Left lung (tissue), 10 donors: ENCODE results near the gene EDN3. TPM values are rescaled to one million over a fixed set of nuclear protein-coding genes. Genes with fewer than 3 reads are reported as not detected.

Source experiments
- ATAC-seq: fragments of 200-7000 bp; cut with Tn5 transposase; one replicate; pipeline ENCODE4 v1.9.1; 2020; ENCODE audit warnings: moderate library complexity
- DNase-seq, 4 donors: peaks; one replicate each; pipeline ENCODE4 v3.0.0-alpha.2; 2013 to 2020
- H3K27ac ChIP-seq, 2 donors: fragments of 200-600 bp; sonication (generic) in 1 of 2; one replicate each; pipeline versions ENCODE4 v1.5.0 to v1.8.0; 2020 to 2021
- H3K27me3 ChIP-seq, 2 donors: fragments of 200-600 bp; sonication (generic) in 1 of 2; one replicate each; pipeline versions ENCODE4 v1.5.0 to v1.8.0; 2020 to 2021
- H3K36me3 ChIP-seq, 2 donors: fragments of 200-600 bp; sonication (generic) in 1 of 2; one replicate each; pipeline versions ENCODE4 v1.5.0 to v1.8.0; 2020 to 2021
- H3K4me1 ChIP-seq, 2 donors: fragments of 200-600 bp; one replicate each; pipeline ENCODE4 v1.8.0; 2021
- H3K4me3 ChIP-seq, 2 donors: fragments of 200-600 bp; sonication (generic) in 1 of 2; one replicate each; pipeline versions ENCODE4 v1.5.0 to v1.8.0; 2020 to 2021; ENCODE audit warnings: mild to moderate bottlenecking in 1 of 2
- H3K9me3 ChIP-seq, 2 donors: fragments of 200-600 bp; sonication (generic) in 1 of 2; one replicate each; pipeline versions ENCODE4 v1.5.0 to v1.8.0; 2020 to 2021
- intact Hi-C, 2 donors: fragments of 100-400 bp; cut with DNase I; formaldehyde crosslinking; loops; one replicate each; pipeline versions ENCODE4 v1.11.2 to v1.14.2; 2022
- polyA plus RNA-seq, 6 donors: library from polyadenylated mRNA; unstranded; fragments of 120-200 nt; gene quantifications; one replicate each; pipeline ENCODE4 v1.2.1, GENCODE V29; 2013; ENCODE audit not compliant: insufficient read length in 6 of 6
- total RNA-seq, 2 donors: library from RNA; stranded (reverse); fragmentation: NEBNext Ultra II Directional; extraction: Animal tissue kit (Norgen Biotek cat#: 25700); gene quantifications; one replicate each; pipeline ENCODE4 v1.2.1, GENCODE V29; 2021
- TF ChIP-seq, protein P1 (sequence below), 2 donors: fragments of 200-600 bp; sonication (generic) in 1 of 2; IDR thresholded peaks; one replicate each; pipeline versions ENCODE4 v1.5.0 to v1.8.0; 2021; ENCODE audit warnings: antibody characterized with exemption in 2 of 2
- donor health status: DM: no; HTN: yes; CAD: no.
- donor health status: DM: no; HTN: no; CAD: no.

The EDN3 gene
- total and polyA plus RNA-seq, 8 donors, result 8.2 to 27.0 (median 19.1) TPM; not detected in 2

DNA sequence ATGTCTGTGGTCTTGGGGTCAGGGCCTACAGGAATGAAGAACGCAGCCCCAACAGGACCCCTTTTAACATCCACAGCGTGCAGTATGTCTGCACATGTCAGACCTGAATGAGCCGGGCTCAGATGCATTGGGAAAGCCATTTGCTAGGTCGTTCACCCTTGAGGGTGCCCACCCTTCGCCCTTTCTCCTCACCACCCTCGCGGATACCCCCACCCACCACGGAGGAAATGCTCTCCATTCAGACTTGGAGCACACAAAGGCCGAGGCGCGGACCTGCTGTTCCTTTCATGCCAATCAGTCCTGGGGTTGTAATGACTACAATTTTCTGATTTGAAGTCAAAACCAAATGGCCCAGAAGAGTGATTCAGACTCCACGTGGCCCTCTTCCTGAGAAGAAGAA, 62.7 kb downstream of the EDN3 start:
- TF ChIP-seq, protein P1, sequence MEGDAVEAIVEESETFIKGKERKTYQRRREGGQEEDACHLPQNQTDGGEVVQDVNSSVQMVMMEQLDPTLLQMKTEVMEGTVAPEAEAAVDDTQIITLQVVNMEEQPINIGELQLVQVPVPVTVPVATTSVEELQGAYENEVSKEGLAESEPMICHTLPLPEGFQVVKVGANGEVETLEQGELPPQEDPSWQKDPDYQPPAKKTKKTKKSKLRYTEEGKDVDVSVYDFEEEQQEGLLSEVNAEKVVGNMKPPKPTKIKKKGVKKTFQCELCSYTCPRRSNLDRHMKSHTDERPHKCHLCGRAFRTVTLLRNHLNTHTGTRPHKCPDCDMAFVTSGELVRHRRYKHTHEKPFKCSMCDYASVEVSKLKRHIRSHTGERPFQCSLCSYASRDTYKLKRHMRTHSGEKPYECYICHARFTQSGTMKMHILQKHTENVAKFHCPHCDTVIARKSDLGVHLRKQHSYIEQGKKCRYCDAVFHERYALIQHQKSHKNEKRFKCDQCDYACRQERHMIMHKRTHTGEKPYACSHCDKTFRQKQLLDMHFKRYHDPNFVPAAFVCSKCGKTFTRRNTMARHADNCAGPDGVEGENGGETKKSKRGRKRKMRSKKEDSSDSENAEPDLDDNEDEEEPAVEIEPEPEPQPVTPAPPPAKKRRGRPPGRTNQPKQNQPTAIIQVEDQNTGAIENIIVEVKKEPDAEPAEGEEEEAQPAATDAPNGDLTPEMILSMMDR (IDR thresholded peaks at IDR 0.05), result no peak
- Histone ChIP-seq H3K36me3 (no peaks in the 10 kb centered on the region), H3K9me3 (no peaks in the 10 kb centered on the region), H3K27ac (no peak overlapping the region), H3K4me3 (no peak overlapping the region), H3K27me3 (peaks cover 0 to 5% of the 10 kb centered on the region in 2 donors), H3K4me1 (no peaks in the 10 kb centered on the region)
- no peak for DNase-seq
- intact Hi-C loops, result no loop called here
- no peak for ATAC-seq

DNA sequence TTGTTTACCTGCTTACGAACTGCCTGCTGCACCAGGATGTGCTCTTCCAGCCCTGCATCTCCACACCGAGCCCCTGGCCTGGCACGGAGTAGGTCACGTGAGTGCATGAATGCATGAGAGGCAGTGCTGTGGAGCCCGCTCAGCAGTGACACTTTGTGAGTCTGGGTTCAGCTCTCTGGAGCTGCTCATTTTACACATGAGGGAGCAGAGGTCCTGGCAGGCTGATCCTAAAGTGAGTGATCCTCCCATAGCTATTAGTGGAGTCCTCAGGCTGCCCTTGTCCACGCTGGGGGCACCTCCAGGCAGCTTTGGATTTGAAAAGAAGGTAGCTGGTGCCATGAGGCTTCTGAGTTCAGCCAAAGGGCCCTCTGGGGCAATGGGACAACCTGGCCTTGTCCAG, 64.2 kb downstream of the EDN3 start:
- Histone ChIP-seq H3K4me3 (no peak overlapping the region), H3K36me3 (no peaks in the 10 kb centered on the region), H3K27ac (no peak overlapping the region), H3K27me3 (peaks cover 0 to 5% of the 10 kb centered on the region in 2 donors), H3K4me1 (no peaks in the 10 kb centered on the region), H3K9me3 (no peaks in the 10 kb centered on the region)
- ATAC-seq (no peak), DNase-seq (no peak)
- TF ChIP-seq, protein P1 (IDR thresholded peaks at IDR 0.05), result no peak
- intact Hi-C loops, result no loop called here

DNA sequence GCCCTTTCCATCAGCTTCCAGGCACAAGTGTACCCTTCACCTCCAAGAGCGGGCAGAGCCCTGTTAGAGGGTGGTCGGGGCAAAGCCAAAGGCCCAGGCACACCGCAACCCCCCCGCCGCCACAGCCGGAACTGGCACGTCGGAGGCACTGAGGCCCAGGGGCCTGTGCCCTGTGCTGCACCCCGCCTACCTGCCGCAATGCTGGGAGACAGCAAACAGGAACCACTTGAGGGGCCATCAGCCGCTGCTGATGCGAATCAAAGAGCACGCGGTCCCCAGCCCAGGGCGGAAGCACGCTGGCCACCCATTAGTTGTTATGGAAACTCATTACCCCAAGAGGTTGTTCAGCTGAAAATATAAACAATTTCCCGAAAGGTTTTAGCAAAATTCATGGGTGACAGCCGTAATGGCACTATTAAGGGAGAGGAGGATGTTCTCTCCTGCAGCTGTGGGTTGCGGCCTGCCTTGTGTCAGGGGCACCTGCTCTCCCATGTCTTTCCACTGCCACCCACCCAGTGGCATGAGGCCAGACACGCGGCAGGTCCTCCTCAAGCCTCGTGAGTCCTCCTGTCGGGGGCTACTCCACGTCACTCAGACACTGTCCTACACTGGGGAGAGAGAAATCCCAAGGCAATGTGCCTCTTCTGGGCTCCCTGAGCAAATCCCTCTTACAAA, 65.3 kb downstream of the EDN3 start:
- H3K27ac ChIP-seq, result no peak overlapping the region
- H3K4me1 ChIP-seq, result no peaks in the 10 kb centered on the region
- H3K36me3 ChIP-seq, result no peaks in the 10 kb centered on the region
- H3K4me3 ChIP-seq, result no peak overlapping the region
- H3K9me3 ChIP-seq, result no peaks in the 10 kb centered on the region
- ATAC-seq, result no peak
- H3K27me3 ChIP-seq, result peaks cover 0 to 5% of the 10 kb centered on the region in 2 donors
- no peak for DNase-seq
- intact Hi-C loops, result no loop called here
- TF ChIP-seq, protein P1 (IDR thresholded peaks at IDR 0.05), result no peak

DNA sequence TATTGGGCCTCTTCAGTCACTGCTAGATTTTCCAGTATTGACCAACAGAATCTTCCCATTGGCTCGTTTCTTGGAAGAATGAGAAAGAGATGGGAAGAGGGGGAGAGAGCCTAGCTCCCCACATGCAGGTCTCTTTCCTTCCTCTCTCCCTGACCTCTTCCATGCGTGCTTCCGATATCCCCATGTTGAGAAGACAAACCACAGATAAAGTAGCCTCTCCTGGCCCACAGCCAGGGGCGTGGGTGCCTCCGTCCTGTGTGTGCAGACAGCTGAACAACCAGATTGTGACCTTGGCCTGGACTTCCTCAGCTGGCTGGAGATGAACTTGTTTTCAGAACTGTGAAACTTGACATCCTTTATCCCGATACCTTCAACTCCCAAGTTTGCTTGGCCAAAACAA, 71.0 kb downstream of the EDN3 start:
- no peak overlapping the region for H3K27ac ChIP-seq
- H3K36me3 ChIP-seq, result no peaks in the 10 kb centered on the region
- intact Hi-C loops, result no loop called here
- TF ChIP-seq, protein P1 (IDR thresholded peaks at IDR 0.05), result no peak
- H3K4me3 ChIP-seq, result no peak overlapping the region
- H3K4me1 ChIP-seq, result no peaks in the 10 kb centered on the region
- peaks cover 0 to 10% of the 10 kb centered on the region in 2 donors for H3K27me3 ChIP-seq
- H3K9me3 ChIP-seq, result no peaks in the 10 kb centered on the region
- DNase-seq (no peak), ATAC-seq (no peak)

DNA sequence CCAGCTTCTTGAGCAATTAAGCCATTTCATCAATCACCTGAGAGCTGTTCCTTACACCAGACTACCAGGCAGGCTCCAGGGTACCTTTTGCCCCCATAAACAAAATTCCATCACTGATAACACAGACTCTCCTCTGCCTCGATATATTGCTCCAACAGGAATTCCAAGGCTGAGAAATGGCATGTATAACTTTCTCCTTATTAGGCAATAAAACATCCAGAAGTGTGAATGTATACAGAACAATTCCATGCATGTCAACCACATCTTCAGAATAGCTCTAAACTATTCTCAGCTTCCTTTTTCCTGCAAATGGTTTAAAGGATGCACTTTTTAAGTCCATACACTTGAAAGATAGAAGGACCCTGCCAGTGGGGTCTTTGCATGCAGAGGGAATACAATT, 73.8 kb downstream of the EDN3 start:
- Histone ChIP-seq H3K27ac (no peak overlapping the region), H3K4me3 (no peak overlapping the region), H3K27me3 (peaks cover 0 to 11% of the 10 kb centered on the region in 2 donors), H3K36me3 (no peaks in the 10 kb centered on the region), H3K9me3 (no peaks in the 10 kb centered on the region), H3K4me1 (no peaks in the 10 kb centered on the region)
- TF ChIP-seq, protein P1 (IDR thresholded peaks at IDR 0.05), result no peak
- ATAC-seq (no peak), DNase-seq (no peak)
- intact Hi-C loops, result no loop called here
